A549 (cell line): ENCODE measurements around the gene SLC16A3. TPM values are rescaled to one million over a fixed set of nuclear protein-coding genes. Genes with fewer than 3 reads are reported as not detected.
A peak's percentile ranks its signal among the peaks of the same experiment; 100 is the strongest.

Experiments used
- ATAC-seq, 2 experiments: fragments of 200-7000 bp in 1 of 2; fragments of >200 bp in 1 of 2; cut with Nextera tagmentation in 1 of 2; cut with Tn5 transposase in 1 of 2; 3 replicates each; pipeline versions ENCODE4 v1.8.0 to v1.9.1; 2018 to 2020; ENCODE audit warnings: mild to moderate bottlenecking in 1 of 2, moderate library complexity in 1 of 2
- CTCF ChIA-PET: fragments of 300-600 bp; sonication (Branson Sonifier 250); formaldehyde crosslinking; extraction: SDS; loops from one replicate; lab custom pipeline; 2021; ENCODE audit warnings: antibody characterized with exemption, inconsistent platforms; lab: Yijun Ruan, JAX
- POLR2A ChIA-PET: fragments of 350-600 bp; formaldehyde crosslinking; extraction: SDS; loops from one replicate; lab custom pipeline; 2021; ENCODE audit warnings: antibody characterized with exemption, inconsistent platforms; lab: Yijun Ruan, JAX
- DNase-seq, 2 experiments: peaks; one replicate each; pipeline versions ENCODE4 v3.0.0 to v3.0.0-alpha.2; 2011 to 2016; ENCODE audit warnings: low read depth in 1 of 2, low spot score in 1 of 2
- FAIRE-seq: peaks from 2 replicates; lab custom pipeline; 2011; peaks lifted over from hg19 to GRCh38; lab: Jason Lieb, UNC
- H3K27ac ChIP-seq, 2 experiments: fragments of >200 bp; sonication (Bioruptor Twin); formaldehyde crosslinking; 3 replicates each; pipeline ENCODE4 v1.5.1; 2016 to 2017
- H3K4me1 ChIP-seq: fragments of >200 bp; sonication (Bioruptor Twin); formaldehyde crosslinking; 3 replicates; pipeline ENCODE4 v1.6.1; 2016
- H3K4me2 ChIP-seq: fragments of >200 bp; sonication (Bioruptor Twin); formaldehyde crosslinking; 3 replicates; pipeline ENCODE4 v1.6.1; 2016
- H3K4me3 ChIP-seq: fragments of >200 bp; sonication (Bioruptor Twin); formaldehyde crosslinking; 3 replicates; pipeline ENCODE4 v1.5.1; 2016
- H3K9me3 ChIP-seq: fragments of >200 bp; sonication (Bioruptor Twin); formaldehyde crosslinking; 3 replicates; pipeline ENCODE4 v1.6.1; 2016
- CBX8 ChIP-seq: fragments of 200-600 bp; sonication (generic); IDR thresholded peaks from 2 replicates; pipeline ENCODE4 v1.6.1; 2016
- CEBPB ChIP-seq, 2 experiments: fragments of >200 bp in 1 of 2; sonication (Bioruptor Twin) in 1 of 2; formaldehyde crosslinking in 1 of 2; IDR thresholded peaks; 2 replicates each; pipeline ENCODE4 v1.6.1; 2012 to 2016
- CHD4 ChIP-seq: fragments of 200-600 bp; sonication (generic); IDR thresholded peaks from 2 replicates; pipeline ENCODE4 v1.6.1; 2016; ENCODE audit warnings: antibody characterized with exemption, mild to moderate bottlenecking, borderline replicate concordance
- HEYL ChIP-seq: fragments of 250-450 bp; sonication (Bioruptor Pico); IDR thresholded peaks from 2 replicates; pipeline ENCODE4 v1.8.0; 2021; ENCODE audit warnings: mild to moderate bottlenecking, moderate library complexity
- JUN ChIP-seq, 2 experiments: fragments of >200 bp; sonication (Bioruptor Twin); formaldehyde crosslinking; IDR thresholded peaks; 2 replicates in 1 of 2; 3 replicates in 1 of 2; pipeline ENCODE4 v1.6.1; 2016 to 2017
- MAZ ChIP-seq: fragments of 150-350 bp; IDR thresholded peaks from 2 replicates; pipeline ENCODE4 v1.6.1; 2014; ENCODE audit warnings: antibody characterized with exemption, low read depth, low read length, borderline replicate concordance
- PHF8 ChIP-seq: fragments of 200-600 bp; sonication (generic); IDR thresholded peaks from 2 replicates; pipeline ENCODE4 v1.6.1; 2016; ENCODE audit warnings: low read depth, mild to moderate bottlenecking, antibody characterized with exemption, moderate library complexity, borderline replicate concordance
- SREBF2 ChIP-seq: fragments of 450-650 bp; IDR thresholded peaks from 2 replicates; pipeline ENCODE4 v1.6.1; 2014; ENCODE audit warnings: mild to moderate bottlenecking, moderate library complexity
- ZC3H11A ChIP-seq: fragments of 450-650 bp; IDR thresholded peaks from 2 replicates; pipeline ENCODE4 v1.6.1; 2014; ENCODE audit warnings: antibody characterized with exemption, mild to moderate bottlenecking
- WGBS: methylation state at CpG from one replicate; pipeline ENCODE4 v1.1.6; 2017; ENCODE audit errors: missing lambda C conversion rate; 5-methylcytosine and 5-hydroxymethylcytosine counted together
- polyA plus RNA-seq, 4 experiments: library from polyadenylated mRNA; depleted of rRNA in 3 of 4; stranded (reverse); fragments of >200 nt; fragmentation: RNase III in 1 of 4; extraction: RNeasy Plus Mini Kit Qiagen cat#74134 plus additional on column Dnase treatment in 1 of 4; gene quantifications; 2 replicates in 3 of 4; 3 replicates in 1 of 4; pipeline ENCODE4 v1.2.3, GENCODE V29; 2011 to 2017
- TF ChIP-seq, protein P1 (sequence below): IDR thresholded peaks from 2 replicates; pipeline ENCODE4 v1.6.1; 2012; ENCODE audit warnings: low read depth, borderline replicate concordance
- TF ChIP-seq, protein P2 (sequence below): IDR thresholded peaks from 2 replicates; pipeline ENCODE4 v1.6.1; 2012
- TF ChIP-seq, protein P3 (sequence below): fragments of 250-450 bp; sonication (Bioruptor Pico); IDR thresholded peaks from 2 replicates; pipeline ENCODE4 v1.5.0; 2021; ENCODE audit warnings: mild to moderate bottlenecking, moderate library complexity, borderline replicate concordance
- TF ChIP-seq, protein P4 (sequence below): fragments of 200-600 bp; sonication (generic); IDR thresholded peaks from 2 replicates; pipeline ENCODE4 v1.6.1; 2016; ENCODE audit warnings: antibody characterized with exemption, mild to moderate bottlenecking, moderate library complexity
- TF ChIP-seq, protein P5 (sequence below): fragments of >200 bp; sonication (Bioruptor Twin); formaldehyde crosslinking; IDR thresholded peaks from 3 replicates; pipeline ENCODE4 v1.5.1; 2016
- TF ChIP-seq, protein P6 (sequence below): fragments of >200 bp; sonication (Bioruptor Twin); formaldehyde crosslinking; IDR thresholded peaks from 3 replicates; pipeline ENCODE4 v1.6.1; 2016
- TF ChIP-seq, protein P7 (sequence below): fragments of 450-650 bp; IDR thresholded peaks from 2 replicates; pipeline ENCODE4 v1.6.1; 2014; ENCODE audit warnings: antibody characterized with exemption
- TF ChIP-seq, protein P8 (sequence below): IDR thresholded peaks from 2 replicates; pipeline ENCODE4 v1.6.1; 2012

SLC16A3 gene
- polyA plus RNA-seq, 2 of the 4 experiments (the other 2 are of a cell fraction), result 28.6 to 90.9 TPM

DNA sequence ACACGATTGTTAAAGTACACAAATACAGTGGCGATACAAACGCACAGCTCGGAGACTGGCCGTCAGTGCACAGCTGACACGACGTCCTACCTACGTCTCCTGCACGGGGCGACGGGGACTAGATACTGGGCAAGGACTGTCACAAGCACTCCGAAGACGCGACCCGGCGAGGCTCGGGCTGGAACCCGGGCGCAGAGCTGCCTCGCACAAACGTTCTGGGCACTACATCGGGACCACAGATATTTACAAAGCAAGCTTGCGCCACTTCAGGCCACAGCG is 13.8 kb downstream of the SLC16A3 start:
- no peak for DNase-seq
- Histone ChIP-seq H3K4me1 (peaks cover 89% of the 10 kb centered on the region), H3K9me3 (no peaks in the 10 kb centered on the region), H3K27ac (peak overlapping the region; percentile 76 to 84), H3K4me2 (peak overlapping the region; percentile 42), H3K4me3 (peak overlapping the region; percentile 12; the same call in 1 of the 3 replicates)
- no peak for ATAC-seq
- TF ChIP-seq SREBF2, result no peak
- CTCF ChIA-PET, result interaction anchor here (1.0 to 17.6 kb wide), 21 partner anchors 9 to 213 kb away, joined by 3 to 289 read pairs (median 8); partner anchors contain the start of genes SECTM1 and SLC16A3
- FAIRE-seq, result no peak
- POLR2A ChIA-PET, result interaction anchor here (0.7 to 3.2 kb wide), 5 partner anchors 11 to 56 kb away, joined by 3 to 24 read pairs (median 5); partner anchors contain the start of gene CSNK1D
- WGBS, result 75% methylated on average over 24 of the region's 24 CpGs

DNA sequence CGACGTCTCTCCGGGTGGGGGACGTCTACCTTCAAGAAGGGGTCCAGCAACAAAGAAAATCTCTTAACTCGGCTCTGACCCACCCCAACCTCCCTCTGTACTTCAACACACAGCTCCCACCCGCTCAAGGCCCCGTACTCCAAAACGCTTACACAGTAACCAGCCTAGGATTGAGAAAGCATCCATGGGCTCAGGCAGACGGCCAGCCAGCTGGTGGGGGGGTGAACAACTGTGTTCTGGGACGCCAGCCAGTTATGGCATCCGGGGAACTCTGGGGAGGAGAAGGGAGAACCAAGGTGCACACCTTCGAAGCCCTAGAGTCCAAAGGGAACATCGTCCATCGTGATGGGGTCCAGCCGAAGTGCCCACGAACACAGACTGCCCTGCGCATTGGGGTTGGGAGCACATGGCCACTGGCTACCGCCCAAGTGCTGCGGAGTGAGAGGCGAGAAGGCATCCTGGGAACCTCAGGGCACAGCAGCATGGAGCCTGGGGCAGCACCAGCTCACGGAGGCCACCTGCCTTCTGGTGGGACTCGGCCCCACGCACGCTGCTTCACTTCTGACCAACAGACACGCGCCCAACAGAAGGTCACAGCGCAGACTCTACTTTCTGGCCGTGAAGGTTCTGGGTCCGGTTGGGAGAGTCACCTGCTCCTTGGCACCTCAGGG is 14.3 kb downstream of the SLC16A3 start:
- no peak overlapping the region; the same call in 2 of the 3 replicates for H3K4me3 ChIP-seq
- CTCF ChIA-PET, result interaction anchor here (1.0 to 17.6 kb wide), 22 partner anchors 7 to 214 kb away, joined by 3 to 289 read pairs (median 10); partner anchors contain the start of genes SECTM1 and SLC16A3
- H3K4me1 ChIP-seq, result peaks cover 89% of the 10 kb centered on the region
- H3K4me2 ChIP-seq, result peak overlapping the region; percentile 42
- no peaks in the 10 kb centered on the region for H3K9me3 ChIP-seq
- FAIRE-seq, result no peak
- POLR2A ChIA-PET, result interaction anchor here (0.7 to 3.2 kb wide), 5 partner anchors 12 to 56 kb away, joined by 3 to 24 read pairs (median 3); partner anchors contain the start of gene SLC16A3
- peak overlapping the region; percentile 76 to 84 for H3K27ac ChIP-seq
- TF ChIP-seq CEBPB (IDR thresholded peaks at IDR 0.05), result peak in 1 of 2 experiments; percentile 51; a peak in 1 of 4 replicates
- TF ChIP-seq, protein P1, sequence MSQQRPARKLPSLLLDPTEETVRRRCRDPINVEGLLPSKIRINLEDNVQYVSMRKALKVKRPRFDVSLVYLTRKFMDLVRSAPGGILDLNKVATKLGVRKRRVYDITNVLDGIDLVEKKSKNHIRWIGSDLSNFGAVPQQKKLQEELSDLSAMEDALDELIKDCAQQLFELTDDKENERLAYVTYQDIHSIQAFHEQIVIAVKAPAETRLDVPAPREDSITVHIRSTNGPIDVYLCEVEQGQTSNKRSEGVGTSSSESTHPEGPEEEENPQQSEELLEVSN, result peak; percentile 47; the same call in 1 of the 2 replicates
- TF ChIP-seq, protein P2, sequence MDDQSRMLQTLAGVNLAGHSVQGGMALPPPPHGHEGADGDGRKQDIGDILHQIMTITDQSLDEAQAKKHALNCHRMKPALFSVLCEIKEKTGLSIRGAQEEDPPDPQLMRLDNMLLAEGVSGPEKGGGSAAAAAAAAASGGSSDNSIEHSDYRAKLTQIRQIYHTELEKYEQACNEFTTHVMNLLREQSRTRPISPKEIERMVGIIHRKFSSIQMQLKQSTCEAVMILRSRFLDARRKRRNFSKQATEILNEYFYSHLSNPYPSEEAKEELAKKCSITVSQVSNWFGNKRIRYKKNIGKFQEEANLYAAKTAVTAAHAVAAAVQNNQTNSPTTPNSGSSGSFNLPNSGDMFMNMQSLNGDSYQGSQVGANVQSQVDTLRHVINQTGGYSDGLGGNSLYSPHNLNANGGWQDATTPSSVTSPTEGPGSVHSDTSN, result peak; percentile 25
- TF ChIP-seq, protein P3, sequence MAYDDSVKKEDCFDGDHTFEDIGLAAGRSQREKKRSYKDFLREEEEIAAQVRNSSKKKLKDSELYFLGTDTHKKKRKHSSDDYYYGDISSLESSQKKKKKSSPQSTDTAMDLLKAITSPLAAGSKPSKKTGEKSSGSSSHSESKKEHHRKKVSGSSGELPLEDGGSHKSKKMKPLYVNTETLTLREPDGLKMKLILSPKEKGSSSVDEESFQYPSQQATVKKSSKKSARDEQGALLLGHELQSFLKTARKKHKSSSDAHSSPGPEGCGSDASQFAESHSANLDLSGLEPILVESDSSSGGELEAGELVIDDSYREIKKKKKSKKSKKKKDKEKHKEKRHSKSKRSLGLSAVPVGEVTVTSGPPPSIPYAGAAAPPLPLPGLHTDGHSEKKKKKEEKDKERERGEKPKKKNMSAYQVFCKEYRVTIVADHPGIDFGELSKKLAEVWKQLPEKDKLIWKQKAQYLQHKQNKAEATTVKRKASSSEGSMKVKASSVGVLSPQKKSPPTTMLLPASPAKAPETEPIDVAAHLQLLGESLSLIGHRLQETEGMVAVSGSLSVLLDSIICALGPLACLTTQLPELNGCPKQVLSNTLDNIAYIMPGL (CRISPR knock-in tag), result no peak
- TF ChIP-seq, protein P4, sequence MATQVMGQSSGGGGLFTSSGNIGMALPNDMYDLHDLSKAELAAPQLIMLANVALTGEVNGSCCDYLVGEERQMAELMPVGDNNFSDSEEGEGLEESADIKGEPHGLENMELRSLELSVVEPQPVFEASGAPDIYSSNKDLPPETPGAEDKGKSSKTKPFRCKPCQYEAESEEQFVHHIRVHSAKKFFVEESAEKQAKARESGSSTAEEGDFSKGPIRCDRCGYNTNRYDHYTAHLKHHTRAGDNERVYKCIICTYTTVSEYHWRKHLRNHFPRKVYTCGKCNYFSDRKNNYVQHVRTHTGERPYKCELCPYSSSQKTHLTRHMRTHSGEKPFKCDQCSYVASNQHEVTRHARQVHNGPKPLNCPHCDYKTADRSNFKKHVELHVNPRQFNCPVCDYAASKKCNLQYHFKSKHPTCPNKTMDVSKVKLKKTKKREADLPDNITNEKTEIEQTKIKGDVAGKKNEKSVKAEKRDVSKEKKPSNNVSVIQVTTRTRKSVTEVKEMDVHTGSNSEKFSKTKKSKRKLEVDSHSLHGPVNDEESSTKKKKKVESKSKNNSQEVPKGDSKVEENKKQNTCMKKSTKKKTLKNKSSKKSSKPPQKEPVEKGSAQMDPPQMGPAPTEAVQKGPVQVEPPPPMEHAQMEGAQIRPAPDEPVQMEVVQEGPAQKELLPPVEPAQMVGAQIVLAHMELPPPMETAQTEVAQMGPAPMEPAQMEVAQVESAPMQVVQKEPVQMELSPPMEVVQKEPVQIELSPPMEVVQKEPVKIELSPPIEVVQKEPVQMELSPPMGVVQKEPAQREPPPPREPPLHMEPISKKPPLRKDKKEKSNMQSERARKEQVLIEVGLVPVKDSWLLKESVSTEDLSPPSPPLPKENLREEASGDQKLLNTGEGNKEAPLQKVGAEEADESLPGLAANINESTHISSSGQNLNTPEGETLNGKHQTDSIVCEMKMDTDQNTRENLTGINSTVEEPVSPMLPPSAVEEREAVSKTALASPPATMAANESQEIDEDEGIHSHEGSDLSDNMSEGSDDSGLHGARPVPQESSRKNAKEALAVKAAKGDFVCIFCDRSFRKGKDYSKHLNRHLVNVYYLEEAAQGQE, result no peak
- TF ChIP-seq MAZ, result no peak
- no peak for TF ChIP-seq CHD4
- TF ChIP-seq, protein P5, sequence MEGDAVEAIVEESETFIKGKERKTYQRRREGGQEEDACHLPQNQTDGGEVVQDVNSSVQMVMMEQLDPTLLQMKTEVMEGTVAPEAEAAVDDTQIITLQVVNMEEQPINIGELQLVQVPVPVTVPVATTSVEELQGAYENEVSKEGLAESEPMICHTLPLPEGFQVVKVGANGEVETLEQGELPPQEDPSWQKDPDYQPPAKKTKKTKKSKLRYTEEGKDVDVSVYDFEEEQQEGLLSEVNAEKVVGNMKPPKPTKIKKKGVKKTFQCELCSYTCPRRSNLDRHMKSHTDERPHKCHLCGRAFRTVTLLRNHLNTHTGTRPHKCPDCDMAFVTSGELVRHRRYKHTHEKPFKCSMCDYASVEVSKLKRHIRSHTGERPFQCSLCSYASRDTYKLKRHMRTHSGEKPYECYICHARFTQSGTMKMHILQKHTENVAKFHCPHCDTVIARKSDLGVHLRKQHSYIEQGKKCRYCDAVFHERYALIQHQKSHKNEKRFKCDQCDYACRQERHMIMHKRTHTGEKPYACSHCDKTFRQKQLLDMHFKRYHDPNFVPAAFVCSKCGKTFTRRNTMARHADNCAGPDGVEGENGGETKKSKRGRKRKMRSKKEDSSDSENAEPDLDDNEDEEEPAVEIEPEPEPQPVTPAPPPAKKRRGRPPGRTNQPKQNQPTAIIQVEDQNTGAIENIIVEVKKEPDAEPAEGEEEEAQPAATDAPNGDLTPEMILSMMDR, result no peak
- TF ChIP-seq CBX8, result no peak
- peak in 1 of 2 experiments; percentile 56; a peak in 4 of 5 replicates for TF ChIP-seq JUN (IDR thresholded peaks at IDR 0.05)
- TF ChIP-seq ZC3H11A, result no peak
- TF ChIP-seq, protein P6, sequence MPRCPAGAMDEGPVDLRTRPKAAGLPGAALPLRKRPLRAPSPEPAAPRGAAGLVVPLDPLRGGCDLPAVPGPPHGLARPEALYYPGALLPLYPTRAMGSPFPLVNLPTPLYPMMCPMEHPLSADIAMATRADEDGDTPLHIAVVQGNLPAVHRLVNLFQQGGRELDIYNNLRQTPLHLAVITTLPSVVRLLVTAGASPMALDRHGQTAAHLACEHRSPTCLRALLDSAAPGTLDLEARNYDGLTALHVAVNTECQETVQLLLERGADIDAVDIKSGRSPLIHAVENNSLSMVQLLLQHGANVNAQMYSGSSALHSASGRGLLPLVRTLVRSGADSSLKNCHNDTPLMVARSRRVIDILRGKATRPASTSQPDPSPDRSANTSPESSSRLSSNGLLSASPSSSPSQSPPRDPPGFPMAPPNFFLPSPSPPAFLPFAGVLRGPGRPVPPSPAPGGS, result 0 out of 3 replicates have a peak, but pooled peaks have one; percentile 16
- TF ChIP-seq, protein P7, sequence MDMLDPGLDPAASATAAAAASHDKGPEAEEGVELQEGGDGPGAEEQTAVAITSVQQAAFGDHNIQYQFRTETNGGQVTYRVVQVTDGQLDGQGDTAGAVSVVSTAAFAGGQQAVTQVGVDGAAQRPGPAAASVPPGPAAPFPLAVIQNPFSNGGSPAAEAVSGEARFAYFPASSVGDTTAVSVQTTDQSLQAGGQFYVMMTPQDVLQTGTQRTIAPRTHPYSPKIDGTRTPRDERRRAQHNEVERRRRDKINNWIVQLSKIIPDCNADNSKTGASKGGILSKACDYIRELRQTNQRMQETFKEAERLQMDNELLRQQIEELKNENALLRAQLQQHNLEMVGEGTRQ, result 0 out of 2 replicates have a peak, but pooled peaks have one; percentile 2
- no peak for TF ChIP-seq PHF8
- TF ChIP-seq, protein P8, sequence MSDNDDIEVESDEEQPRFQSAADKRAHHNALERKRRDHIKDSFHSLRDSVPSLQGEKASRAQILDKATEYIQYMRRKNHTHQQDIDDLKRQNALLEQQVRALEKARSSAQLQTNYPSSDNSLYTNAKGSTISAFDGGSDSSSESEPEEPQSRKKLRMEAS, result peak; percentile 59
- TF ChIP-seq HEYL (CRISPR knock-in tag), result no peak
- 71% methylated on average over 29 of the region's 29 CpGs for WGBS
- no peak for ATAC-seq
- peak in 1 of 2 experiments; percentile 53 for DNase-seq
